Vagina (tissue), 2 donors: ENCODE results near the gene HOXA5. TPM values are rescaled to one million over a fixed set of nuclear protein-coding genes. Genes with fewer than 3 reads are reported as not detected.

Experiments used
- DNase-seq, 2 donors: peaks; one replicate each; pipeline ENCODE4 v3.0.0-alpha.2; 2017; ENCODE audit errors: extremely low spot score in 2 of 2
- H3K27ac ChIP-seq: fragments of 200-600 bp; sonication (generic); one replicate; pipeline ENCODE4 v1.5.1; 2019
- H3K27me3 ChIP-seq: fragments of 200-600 bp; sonication (generic); one replicate; pipeline ENCODE4 v1.5.1; 2019
- H3K36me3 ChIP-seq, 2 donors: fragments of 200-600 bp; sonication (generic); one replicate each; pipeline ENCODE4 v1.5.1; 2017 to 2019
- H3K4me1 ChIP-seq: fragments of 200-600 bp; sonication (generic); one replicate; pipeline ENCODE4 v1.5.1; 2019
- H3K4me3 ChIP-seq, 2 donors: fragments of 200-600 bp; sonication (generic); 1 replicate in 1 of 2; 2 replicates in 1 of 2; pipeline ENCODE4 v1.5.1; 2016 to 2019
- H3K9me3 ChIP-seq: fragments of 200-600 bp; sonication (generic); one replicate; pipeline ENCODE4 v1.5.1; 2019
- POLR2A ChIP-seq, 2 donors: fragments of 450-650 bp; IDR thresholded peaks; one replicate each; pipeline ENCODE4 v1.6.1; 2017; ENCODE audit warnings: antibody characterized with exemption in 2 of 2, mild to moderate bottlenecking in 2 of 2, moderate library complexity in 2 of 2
- POLR2AphosphoS5 ChIP-seq, 2 donors: sonication (generic); formaldehyde crosslinking; IDR thresholded peaks; one replicate each; pipeline ENCODE4 v1.9.0; 2017; ENCODE audit warnings: antibody characterized with exemption in 2 of 2, mild to moderate bottlenecking in 2 of 2, low read depth in 1 of 2; ENCODE audit not compliant: insufficient read depth in 1 of 2
- intact Hi-C: fragments of 100-400 bp; cut with DNase I; formaldehyde crosslinking; loops from one replicate; pipeline ENCODE4 v1.15.1; 2023
- total RNA-seq: library from RNA; depleted of rRNA; stranded (reverse); fragments of >200 nt; gene quantifications from one replicate; pipeline ENCODE4 v1.2.3, GENCODE V29; 2016
- TF ChIP-seq, protein P1 (sequence below), 3 experiments: fragments of 450-650 bp in 2 of 3; fragments of 200-600 bp in 1 of 3; sonication (generic) in 1 of 3; IDR thresholded peaks; one replicate each; pipeline ENCODE4 v1.5.1; 2017 to 2019; ENCODE audit warnings: antibody characterized with exemption in 3 of 3, mild to moderate bottlenecking in 2 of 3, moderate library complexity in 2 of 3

Gene HOXA5
- total RNA-seq, 1 donor from 2014 or later = 6.1 TPM

DNA sequence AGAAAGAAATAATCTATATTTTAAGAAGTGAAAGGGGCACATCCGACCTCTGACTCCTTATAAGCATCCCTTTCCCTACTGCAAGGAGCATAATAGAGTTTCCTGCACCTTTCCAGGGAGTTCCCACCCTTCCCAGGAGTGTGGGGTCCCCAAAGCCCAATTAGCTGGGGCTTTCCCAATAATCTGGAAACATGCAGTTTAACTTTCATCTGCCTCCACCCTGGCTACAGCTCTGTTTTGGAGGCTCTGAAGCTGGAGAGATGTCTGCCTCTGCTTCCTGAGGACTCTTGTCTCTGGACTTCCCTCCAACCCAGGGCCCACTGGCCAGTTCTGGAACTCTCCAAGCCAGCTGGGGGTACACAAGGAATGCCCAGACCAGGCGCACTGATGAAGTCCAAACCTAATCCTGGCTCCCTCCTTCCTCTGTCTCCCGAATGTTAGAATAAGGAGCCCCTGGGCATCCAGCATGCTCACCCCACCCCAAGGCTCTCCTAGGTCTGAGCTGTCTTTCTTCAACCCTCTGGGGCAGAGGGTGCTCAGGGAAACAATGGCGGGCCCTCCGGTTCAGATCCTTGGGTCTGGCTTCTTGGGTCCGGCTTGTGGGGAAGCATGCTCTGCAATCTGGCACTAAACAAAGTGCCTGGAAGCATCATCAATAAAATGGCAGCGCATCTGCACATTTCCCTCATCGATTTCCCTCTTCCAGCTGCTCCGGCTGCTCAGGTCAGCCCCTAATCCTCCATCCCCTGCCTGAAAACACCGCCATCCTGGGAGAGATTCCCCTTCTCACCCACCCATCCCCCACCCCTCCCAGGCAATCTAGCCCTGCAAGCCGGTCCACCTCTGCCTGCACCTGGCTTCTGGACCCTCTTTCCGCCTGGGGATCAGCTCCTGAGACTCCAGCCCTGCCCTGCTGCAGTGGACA lies 26.3 kb downstream of the HOXA5 start:
- no peaks in the 10 kb centered on the region for H3K9me3 ChIP-seq
- intact Hi-C loops = no loop called here
- H3K36me3 ChIP-seq = no peaks in the 10 kb centered on the region
- no peaks in the 10 kb centered on the region for H3K27me3 ChIP-seq
- DNase-seq = peak in 1 of 2 donors; percentile 70
- peaks cover 13% of the 10 kb centered on the region for H3K4me1 ChIP-seq
- H3K27ac ChIP-seq = no peak overlapping the region
- TF ChIP-seq POLR2AphosphoS5 (IDR thresholded peaks at IDR 0.05; ENCODE audit: insufficient read depth in 1 of 2, low read depth in 1 of 2) (no peak), POLR2A (IDR thresholded peaks at IDR 0.05) (no peak)
- TF ChIP-seq, protein P1, sequence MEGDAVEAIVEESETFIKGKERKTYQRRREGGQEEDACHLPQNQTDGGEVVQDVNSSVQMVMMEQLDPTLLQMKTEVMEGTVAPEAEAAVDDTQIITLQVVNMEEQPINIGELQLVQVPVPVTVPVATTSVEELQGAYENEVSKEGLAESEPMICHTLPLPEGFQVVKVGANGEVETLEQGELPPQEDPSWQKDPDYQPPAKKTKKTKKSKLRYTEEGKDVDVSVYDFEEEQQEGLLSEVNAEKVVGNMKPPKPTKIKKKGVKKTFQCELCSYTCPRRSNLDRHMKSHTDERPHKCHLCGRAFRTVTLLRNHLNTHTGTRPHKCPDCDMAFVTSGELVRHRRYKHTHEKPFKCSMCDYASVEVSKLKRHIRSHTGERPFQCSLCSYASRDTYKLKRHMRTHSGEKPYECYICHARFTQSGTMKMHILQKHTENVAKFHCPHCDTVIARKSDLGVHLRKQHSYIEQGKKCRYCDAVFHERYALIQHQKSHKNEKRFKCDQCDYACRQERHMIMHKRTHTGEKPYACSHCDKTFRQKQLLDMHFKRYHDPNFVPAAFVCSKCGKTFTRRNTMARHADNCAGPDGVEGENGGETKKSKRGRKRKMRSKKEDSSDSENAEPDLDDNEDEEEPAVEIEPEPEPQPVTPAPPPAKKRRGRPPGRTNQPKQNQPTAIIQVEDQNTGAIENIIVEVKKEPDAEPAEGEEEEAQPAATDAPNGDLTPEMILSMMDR (IDR thresholded peaks at IDR 0.05) = no peak
- no peak overlapping the region for H3K4me3 ChIP-seq

DNA sequence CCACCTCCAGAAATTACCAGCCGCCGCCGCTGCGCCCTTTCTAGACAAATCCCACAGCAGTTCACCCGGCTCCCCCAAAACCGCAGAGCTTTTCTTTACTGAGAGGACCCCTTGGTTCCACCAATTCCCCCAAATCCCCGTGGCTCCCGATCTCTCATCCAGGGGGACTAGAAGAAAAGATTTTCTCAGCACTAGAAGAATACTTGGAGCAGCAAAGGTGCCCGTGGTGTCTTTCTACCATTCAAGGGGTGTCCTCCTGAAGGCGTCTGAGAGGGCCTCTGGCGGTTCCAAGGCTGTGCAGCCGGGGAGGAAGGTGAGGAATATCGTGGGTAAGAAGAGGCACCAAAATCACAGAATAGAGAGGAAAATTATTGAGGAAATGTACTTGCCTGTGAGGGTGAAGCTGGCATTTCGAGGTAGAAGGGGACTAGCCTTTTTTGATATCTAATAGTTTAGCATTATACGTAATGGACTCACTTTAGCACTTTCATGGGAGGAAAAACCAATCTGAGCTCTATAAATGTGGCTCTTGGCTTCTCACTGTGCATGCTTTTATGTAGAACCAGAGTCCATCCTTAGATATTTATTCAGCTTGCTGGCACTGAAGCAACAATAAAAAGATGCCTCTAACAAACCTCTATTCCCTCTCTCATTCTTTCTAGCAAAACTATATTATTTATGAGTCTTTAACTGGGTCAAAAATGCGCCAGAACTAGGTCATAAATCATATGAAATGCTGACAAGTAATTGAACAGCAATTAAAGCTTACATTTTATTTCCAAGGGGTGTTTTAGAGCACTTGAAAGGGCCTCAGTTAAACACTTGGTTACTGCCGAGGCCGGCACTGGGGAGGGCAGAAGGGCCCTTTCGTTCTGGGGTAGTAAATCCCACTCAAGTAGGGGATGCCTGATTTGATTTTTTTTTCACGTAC lies 27.2 kb downstream of the HOXA5 start:
- Histone ChIP-seq H3K27ac (no peak overlapping the region), H3K4me3 (no peak overlapping the region), H3K27me3 (no peaks in the 10 kb centered on the region), H3K4me1 (peaks cover 13% of the 10 kb centered on the region), H3K36me3 (no peaks in the 10 kb centered on the region), H3K9me3 (no peaks in the 10 kb centered on the region)
- peak in 1 of 2 donors; percentile 77 for DNase-seq
- intact Hi-C loops = no loop called here
- TF ChIP-seq, protein P1 (IDR thresholded peaks at IDR 0.05) = no peak

DNA sequence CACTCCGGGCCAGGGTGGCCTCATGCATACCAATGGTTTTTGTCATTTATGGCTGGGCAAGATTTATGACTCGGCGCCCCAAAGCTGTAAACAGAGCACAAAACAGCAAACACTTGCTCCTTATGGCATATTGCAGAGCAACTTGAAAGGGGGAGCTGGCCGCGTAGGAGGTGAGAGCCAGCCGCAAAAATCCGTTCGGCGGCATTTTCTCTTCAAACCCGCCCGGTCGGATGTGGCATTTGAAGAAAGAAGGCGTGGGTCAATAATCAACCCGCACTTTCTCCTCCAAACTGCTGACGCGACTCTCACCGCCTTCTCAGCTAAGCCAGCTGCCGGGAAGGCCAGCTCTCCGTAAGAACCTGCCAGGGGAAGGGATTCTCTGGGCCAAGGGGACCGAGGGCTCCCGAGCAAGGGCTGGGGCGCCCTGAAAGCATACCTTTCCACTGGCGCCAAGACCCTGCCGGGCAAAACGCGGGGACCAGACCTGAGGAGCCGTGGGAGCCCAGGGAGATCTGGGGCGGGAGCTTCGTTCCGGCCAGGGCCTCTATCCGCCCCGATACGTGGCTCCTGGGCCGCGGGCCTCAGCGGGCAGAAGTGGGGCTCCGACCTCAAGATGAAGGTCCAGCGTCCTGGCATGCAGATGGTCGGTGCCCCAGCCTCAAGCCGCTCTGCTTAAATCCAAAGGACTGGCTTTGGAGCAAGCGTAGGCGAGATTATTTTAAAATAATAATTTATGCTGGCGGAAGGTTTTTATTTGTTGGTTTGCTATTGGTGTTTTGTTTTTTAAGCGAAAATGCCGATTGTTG lies 28.1 kb downstream of the HOXA5 start:
- Histone ChIP-seq H3K36me3 (no peaks in the 10 kb centered on the region), H3K27ac (no peak overlapping the region), H3K4me3 (peak overlapping the region in 1 of 2 donors; percentile 28), H3K9me3 (no peaks in the 10 kb centered on the region), H3K4me1 (peaks cover 13% of the 10 kb centered on the region), H3K27me3 (no peaks in the 10 kb centered on the region)
- intact Hi-C loops = no loop called here
- DNase-seq = peak in 1 of 2 donors; percentile 82
- TF ChIP-seq, protein P1 (IDR thresholded peaks at IDR 0.05) = no peak
- no peak for TF ChIP-seq POLR2A (IDR thresholded peaks at IDR 0.05)
- no peak for TF ChIP-seq POLR2AphosphoS5 (IDR thresholded peaks at IDR 0.05; ENCODE audit: insufficient read depth in 1 of 2, low read depth in 1 of 2)

DNA sequence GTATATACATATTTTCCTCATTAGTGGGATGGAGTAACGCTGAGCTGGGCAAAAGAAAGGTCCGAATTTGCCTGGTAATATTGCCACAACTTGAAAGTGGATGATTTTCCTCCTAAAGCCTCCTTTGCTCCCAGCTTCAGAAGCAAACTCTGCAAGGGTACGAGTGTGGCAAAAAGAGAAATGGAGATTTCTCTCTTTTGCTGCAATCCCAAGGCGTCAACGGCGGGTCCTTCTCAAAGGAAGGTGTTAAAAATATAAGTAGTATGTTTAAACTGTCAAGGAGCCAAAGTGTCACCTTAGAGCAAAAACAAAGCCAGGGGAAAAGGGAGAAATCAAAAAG lies 28.6 kb downstream of the HOXA5 start:
- intact Hi-C loops = no loop called here
- no peaks in the 10 kb centered on the region for H3K36me3 ChIP-seq
- no peaks in the 10 kb centered on the region for H3K9me3 ChIP-seq
- H3K27me3 ChIP-seq = no peaks in the 10 kb centered on the region
- H3K27ac ChIP-seq = no peak overlapping the region
- peak in 1 of 2 donors; percentile 61 for DNase-seq
- no peak overlapping the region for H3K4me3 ChIP-seq
- H3K4me1 ChIP-seq = peaks cover 13% of the 10 kb centered on the region
- TF ChIP-seq POLR2AphosphoS5 (IDR thresholded peaks at IDR 0.05; ENCODE audit: insufficient read depth in 1 of 2, low read depth in 1 of 2) (no peak), POLR2A (IDR thresholded peaks at IDR 0.05) (no peak)
- TF ChIP-seq, protein P1 (IDR thresholded peaks at IDR 0.05) = no peak
